ENCODE measurements around the gene RNASE11. TPM values are rescaled to one million over a fixed set of nuclear protein-coding genes. Genes with fewer than 3 reads are reported as not detected.

The RNASE11 gene
- polyA plus RNA-seq, 1 of the 3 experiments (the other 2 are of a cell fraction) = not detected

DNA sequence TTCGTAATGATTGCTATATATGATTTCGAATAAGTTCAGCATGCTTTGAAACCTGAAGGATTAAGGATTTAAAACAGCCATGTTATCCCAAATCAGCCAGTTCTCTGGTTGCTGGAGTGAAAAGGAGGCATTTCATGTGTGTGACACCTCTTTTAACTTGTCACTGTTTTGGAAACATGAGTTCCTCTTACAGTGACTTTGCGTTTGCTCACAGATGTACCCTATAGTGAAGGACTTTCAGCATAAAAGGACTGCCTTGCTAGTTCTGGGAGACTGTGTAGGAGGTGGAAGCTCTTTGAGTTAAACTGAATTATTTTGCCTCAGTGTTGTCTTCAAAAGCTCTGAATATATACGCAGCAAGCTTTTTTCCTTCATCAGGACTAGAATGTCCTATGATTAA, 7.6 kb downstream of the RNASE11 start:
- Histone ChIP-seq H3K4me2 (no peak overlapping the region), H4K20me1 (ENCODE audit: insufficient read depth) (no peaks in the 10 kb centered on the region), H3K27me3 (ENCODE audit: insufficient read depth) (peaks cover 33% of the 10 kb centered on the region), H3K27ac (ENCODE audit: low read depth in 2 of 2, low read length in 1 of 2) (no peak overlapping the region), H3F3A (replicated peaks; ENCODE audit: insufficient read depth) (no peaks in the 10 kb centered on the region), H3K9me2 (no peaks in the 10 kb centered on the region), H3K9me3 (no peaks in the 10 kb centered on the region), H3K4me3 (ENCODE audit: low read depth in 2 of 2, low read length in 1 of 2) (no peak overlapping the region), H3K36me3 (replicated peaks in 1 of 2; ENCODE audit: control insufficient read depth in 1 of 2, insufficient read depth in 2 of 2, low read length in 1 of 2) (no peaks in the 10 kb centered on the region), H3K9ac (no peak overlapping the region), H3K4me1 (ENCODE audit: control insufficient read depth in 1 of 2, insufficient read depth in 2 of 2, low read depth in 1 of 2, low read length in 1 of 2) (no peaks in the 10 kb centered on the region), H2AFZ (ENCODE audit: low read depth) (no peak overlapping the region), H3K79me2 (ENCODE audit: insufficient read depth) (no peaks in the 10 kb centered on the region)
- TF ChIP-seq RAD21 (IDR thresholded peaks at IDR 0.05; ENCODE audit: low read length) (no peak), GATA2 (CRISPR knock-in tag; IDR thresholded peaks at IDR 0.05) (no peak), EP300 (IDR thresholded peaks at IDR 0.05; ENCODE audit: borderline replicate concordance in 1 of 2, low read depth in 1 of 2, low read length in 1 of 2) (no peak), CHD2 (IDR thresholded peaks at IDR 0.05; ENCODE audit: low read length, partially characterized antibody) (no peak), SMC3 (IDR thresholded peaks at IDR 0.05; ENCODE audit: low read depth, low read length) (no peak), ELF1 (IDR thresholded peaks at IDR 0.05) (no peak), TCF12 (IDR thresholded peaks at IDR 0.05) (no peak)
- TF ChIP-seq, protein P1, sequence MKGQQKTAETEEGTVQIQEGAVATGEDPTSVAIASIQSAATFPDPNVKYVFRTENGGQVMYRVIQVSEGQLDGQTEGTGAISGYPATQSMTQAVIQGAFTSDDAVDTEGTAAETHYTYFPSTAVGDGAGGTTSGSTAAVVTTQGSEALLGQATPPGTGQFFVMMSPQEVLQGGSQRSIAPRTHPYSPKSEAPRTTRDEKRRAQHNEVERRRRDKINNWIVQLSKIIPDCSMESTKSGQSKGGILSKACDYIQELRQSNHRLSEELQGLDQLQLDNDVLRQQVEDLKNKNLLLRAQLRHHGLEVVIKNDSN (IDR thresholded peaks at IDR 0.05; ENCODE audit: borderline replicate concordance, low read depth) = no peak
- ChIA-PET CTCF (no interaction called here), POLR2A (no interaction called here)
- WGBS (ENCODE audit: low lambda C conversion rate) = 27% methylated on average over 4 of the region's 4 CpGs
- no peak for DNase-seq

DNA sequence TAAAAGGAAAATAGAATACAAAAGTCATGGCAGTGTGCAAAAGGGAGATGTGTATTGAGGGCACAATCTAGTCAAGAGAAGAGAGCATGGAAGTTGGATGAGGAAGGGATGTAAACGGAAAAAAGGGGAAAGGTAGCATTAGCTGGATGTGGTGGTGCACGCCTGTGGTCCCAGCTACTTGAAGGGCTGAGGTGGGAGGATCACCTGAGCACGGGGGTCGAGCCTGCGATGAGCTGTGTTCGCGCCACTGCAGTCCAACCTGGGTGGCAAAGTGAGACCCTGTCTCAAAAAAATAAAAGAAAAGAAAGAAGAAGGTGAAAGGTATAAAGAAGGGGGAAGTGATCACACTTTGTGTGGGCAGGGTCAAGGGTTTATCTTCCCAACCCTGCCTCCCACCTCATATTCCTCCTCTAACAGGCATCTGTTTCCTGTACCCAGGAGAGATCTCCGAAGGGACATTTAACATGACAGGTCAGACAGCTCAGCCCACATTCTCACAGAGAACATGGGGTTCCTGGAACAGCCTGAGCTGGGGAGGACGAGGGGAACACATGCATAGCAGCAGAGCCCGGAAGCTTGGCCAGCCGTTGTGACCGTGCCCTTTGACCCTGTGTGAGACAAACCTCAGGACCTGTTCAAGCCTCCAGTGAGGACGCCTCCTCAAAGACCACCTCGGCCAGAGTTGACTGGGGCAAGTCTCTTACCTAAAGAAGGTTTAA, 8.9 kb downstream of the RNASE11 start:
- 42% methylated on average over 14 of the region's 14 CpGs for WGBS (ENCODE audit: low lambda C conversion rate)
- H3F3A ChIP-seq (replicated peaks; ENCODE audit: insufficient read depth) = no peaks in the 10 kb centered on the region
- peaks cover 24% of the 10 kb centered on the region; the same call in 1 of the 2 replicates for H3K27me3 ChIP-seq (ENCODE audit: insufficient read depth)
- H3K9me2 ChIP-seq = no peaks in the 10 kb centered on the region
- H3K4me2 ChIP-seq = no peak overlapping the region
- ChIA-PET POLR2A (no interaction called here), CTCF (interaction anchor here (1.0 kb wide), 1 partner anchor 30 kb away, joined by 4 read pairs; no protein-coding TSS in a partner anchor)
- no peaks in the 10 kb centered on the region for H3K9me3 ChIP-seq
- H3K27ac ChIP-seq (ENCODE audit: low read depth in 2 of 2, low read length in 1 of 2) = no peak overlapping the region
- no peak for DNase-seq
- H3K79me2 ChIP-seq (ENCODE audit: insufficient read depth) = no peaks in the 10 kb centered on the region
- H3K4me3 ChIP-seq (ENCODE audit: low read depth in 2 of 2, low read length in 1 of 2) = no peak overlapping the region
- H2AFZ ChIP-seq (ENCODE audit: low read depth) = no peak overlapping the region
- H3K4me1 ChIP-seq (ENCODE audit: control insufficient read depth in 1 of 2, insufficient read depth in 2 of 2, low read depth in 1 of 2, low read length in 1 of 2) = no peaks in the 10 kb centered on the region
- no peaks in the 10 kb centered on the region for H3K36me3 ChIP-seq (replicated peaks in 1 of 2; ENCODE audit: control insufficient read depth in 1 of 2, insufficient read depth in 2 of 2, low read length in 1 of 2)
- H4K20me1 ChIP-seq (ENCODE audit: insufficient read depth) = no peaks in the 10 kb centered on the region
- H3K9ac ChIP-seq = no peak overlapping the region
- TF ChIP-seq FOXM1 (IDR thresholded peaks at IDR 0.05; ENCODE audit: low read depth) = no peak
- no peak for TF ChIP-seq JUND (IDR thresholded peaks at IDR 0.05)
- TF ChIP-seq, protein P2, sequence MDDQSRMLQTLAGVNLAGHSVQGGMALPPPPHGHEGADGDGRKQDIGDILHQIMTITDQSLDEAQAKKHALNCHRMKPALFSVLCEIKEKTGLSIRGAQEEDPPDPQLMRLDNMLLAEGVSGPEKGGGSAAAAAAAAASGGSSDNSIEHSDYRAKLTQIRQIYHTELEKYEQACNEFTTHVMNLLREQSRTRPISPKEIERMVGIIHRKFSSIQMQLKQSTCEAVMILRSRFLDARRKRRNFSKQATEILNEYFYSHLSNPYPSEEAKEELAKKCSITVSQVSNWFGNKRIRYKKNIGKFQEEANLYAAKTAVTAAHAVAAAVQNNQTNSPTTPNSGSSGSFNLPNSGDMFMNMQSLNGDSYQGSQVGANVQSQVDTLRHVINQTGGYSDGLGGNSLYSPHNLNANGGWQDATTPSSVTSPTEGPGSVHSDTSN (IDR thresholded peaks at IDR 0.05) = no peak
- no peak for TF ChIP-seq RCOR1 (IDR thresholded peaks at IDR 0.05; ENCODE audit: low read length)
- TF ChIP-seq SIN3A (IDR thresholded peaks at IDR 0.05; ENCODE audit: borderline replicate concordance, low read depth, low read length) = no peak
- no peak for TF ChIP-seq RAD21 (IDR thresholded peaks at IDR 0.05; ENCODE audit: low read length)
- TF ChIP-seq YY1 (IDR thresholded peaks at IDR 0.05; ENCODE audit: low read depth) = no peak
- TF ChIP-seq, protein P3, sequence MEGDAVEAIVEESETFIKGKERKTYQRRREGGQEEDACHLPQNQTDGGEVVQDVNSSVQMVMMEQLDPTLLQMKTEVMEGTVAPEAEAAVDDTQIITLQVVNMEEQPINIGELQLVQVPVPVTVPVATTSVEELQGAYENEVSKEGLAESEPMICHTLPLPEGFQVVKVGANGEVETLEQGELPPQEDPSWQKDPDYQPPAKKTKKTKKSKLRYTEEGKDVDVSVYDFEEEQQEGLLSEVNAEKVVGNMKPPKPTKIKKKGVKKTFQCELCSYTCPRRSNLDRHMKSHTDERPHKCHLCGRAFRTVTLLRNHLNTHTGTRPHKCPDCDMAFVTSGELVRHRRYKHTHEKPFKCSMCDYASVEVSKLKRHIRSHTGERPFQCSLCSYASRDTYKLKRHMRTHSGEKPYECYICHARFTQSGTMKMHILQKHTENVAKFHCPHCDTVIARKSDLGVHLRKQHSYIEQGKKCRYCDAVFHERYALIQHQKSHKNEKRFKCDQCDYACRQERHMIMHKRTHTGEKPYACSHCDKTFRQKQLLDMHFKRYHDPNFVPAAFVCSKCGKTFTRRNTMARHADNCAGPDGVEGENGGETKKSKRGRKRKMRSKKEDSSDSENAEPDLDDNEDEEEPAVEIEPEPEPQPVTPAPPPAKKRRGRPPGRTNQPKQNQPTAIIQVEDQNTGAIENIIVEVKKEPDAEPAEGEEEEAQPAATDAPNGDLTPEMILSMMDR (IDR thresholded peaks at IDR 0.05) = no peak
- no peak for TF ChIP-seq FOSL2 (IDR thresholded peaks at IDR 0.05; ENCODE audit: borderline replicate concordance, low read depth)
- TF ChIP-seq POLR2AphosphoS5 (IDR thresholded peaks at IDR 0.05; ENCODE audit: low read depth, low read length) = no peak
- no peak for TF ChIP-seq NFIC (IDR thresholded peaks at IDR 0.05; ENCODE audit: borderline replicate concordance)
- no peak for TF ChIP-seq GABPA (IDR thresholded peaks at IDR 0.05; ENCODE audit: low read depth)
- TF ChIP-seq TCF12 (IDR thresholded peaks at IDR 0.05) = no peak
- TF ChIP-seq, protein P1 (IDR thresholded peaks at IDR 0.05; ENCODE audit: borderline replicate concordance, low read depth) = no peak
- TF ChIP-seq, protein P4, sequence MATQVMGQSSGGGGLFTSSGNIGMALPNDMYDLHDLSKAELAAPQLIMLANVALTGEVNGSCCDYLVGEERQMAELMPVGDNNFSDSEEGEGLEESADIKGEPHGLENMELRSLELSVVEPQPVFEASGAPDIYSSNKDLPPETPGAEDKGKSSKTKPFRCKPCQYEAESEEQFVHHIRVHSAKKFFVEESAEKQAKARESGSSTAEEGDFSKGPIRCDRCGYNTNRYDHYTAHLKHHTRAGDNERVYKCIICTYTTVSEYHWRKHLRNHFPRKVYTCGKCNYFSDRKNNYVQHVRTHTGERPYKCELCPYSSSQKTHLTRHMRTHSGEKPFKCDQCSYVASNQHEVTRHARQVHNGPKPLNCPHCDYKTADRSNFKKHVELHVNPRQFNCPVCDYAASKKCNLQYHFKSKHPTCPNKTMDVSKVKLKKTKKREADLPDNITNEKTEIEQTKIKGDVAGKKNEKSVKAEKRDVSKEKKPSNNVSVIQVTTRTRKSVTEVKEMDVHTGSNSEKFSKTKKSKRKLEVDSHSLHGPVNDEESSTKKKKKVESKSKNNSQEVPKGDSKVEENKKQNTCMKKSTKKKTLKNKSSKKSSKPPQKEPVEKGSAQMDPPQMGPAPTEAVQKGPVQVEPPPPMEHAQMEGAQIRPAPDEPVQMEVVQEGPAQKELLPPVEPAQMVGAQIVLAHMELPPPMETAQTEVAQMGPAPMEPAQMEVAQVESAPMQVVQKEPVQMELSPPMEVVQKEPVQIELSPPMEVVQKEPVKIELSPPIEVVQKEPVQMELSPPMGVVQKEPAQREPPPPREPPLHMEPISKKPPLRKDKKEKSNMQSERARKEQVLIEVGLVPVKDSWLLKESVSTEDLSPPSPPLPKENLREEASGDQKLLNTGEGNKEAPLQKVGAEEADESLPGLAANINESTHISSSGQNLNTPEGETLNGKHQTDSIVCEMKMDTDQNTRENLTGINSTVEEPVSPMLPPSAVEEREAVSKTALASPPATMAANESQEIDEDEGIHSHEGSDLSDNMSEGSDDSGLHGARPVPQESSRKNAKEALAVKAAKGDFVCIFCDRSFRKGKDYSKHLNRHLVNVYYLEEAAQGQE (IDR thresholded peaks at IDR 0.05; ENCODE audit: low read depth, low read length) = no peak
- TF ChIP-seq MEF2A (IDR thresholded peaks at IDR 0.05; ENCODE audit: borderline replicate concordance, low read depth) = no peak
- no peak for TF ChIP-seq GATA2 (CRISPR knock-in tag; IDR thresholded peaks at IDR 0.05)

Measured in SK-N-SH (cell line).